Measurements from ENCODE around the gene ZDHHC7.

The ZDHHC7 gene

GRCh38 chr16:85017633-85018032 lies 6.3 kb upstream of the ZDHHC7 start:
- DNase-seq: no peak

- no peak for DNase-seq
Measured at GRCh38 chr16:85017151-85017550, 5.8 kb upstream of the ZDHHC7 start.

GRCh38 chr16:85015481-85016187 lies 4.3 kb upstream of the ZDHHC7 start:
- DNase-seq: no peak

- no peak for DNase-seq
Measured at GRCh38 chr16:85014311-85014710, 3.0 kb upstream of the ZDHHC7 start.

- no peak for DNase-seq
Measured at GRCh38 chr16:85011846-85012284, 530 bp upstream of the ZDHHC7 start.

GRCh38 chr16:85010446-85010930 lies 847 bp downstream of the ZDHHC7 start:
- DNase-seq: no peak

- DNase-seq: no peak
Measured at GRCh38 chr16:85008271-85008670, 3.1 kb downstream of the ZDHHC7 start.

GRCh38 chr16:85007496-85008214 lies 3.7 kb downstream of the ZDHHC7 start:
- DNase-seq: no peak

GRCh38 chr16:85006639-85007038 lies 4.7 kb downstream of the ZDHHC7 start:
- no peak for DNase-seq

GRCh38 chr16:85005285-85006069 lies 5.9 kb downstream of the ZDHHC7 start:
- no peak for DNase-seq

GRCh38 chr16:85004587-85005205 lies 6.6 kb downstream of the ZDHHC7 start:
- no peak for DNase-seq

- no peak for DNase-seq
Measured at GRCh38 chr16:85003725-85004586, 7.4 kb downstream of the ZDHHC7 start.

GRCh38 chr16:85003076-85003475 lies 8.3 kb downstream of the ZDHHC7 start:
- no peak for DNase-seq

- DNase-seq: no peak
Measured at GRCh38 chr16:85002608-85003007, 8.7 kb downstream of the ZDHHC7 start.

- no peak for DNase-seq
Measured at GRCh38 chr16:85002099-85002541, 9.2 kb downstream of the ZDHHC7 start.

GRCh38 chr16:84999857-85000480 lies 11.4 kb downstream of the ZDHHC7 start:
- DNase-seq: no peak

GRCh38 chr16:84999200-84999599 lies 12.1 kb downstream of the ZDHHC7 start:
- DNase-seq: no peak

GRCh38 chr16:84996365-84996764 lies 15.0 kb downstream of the ZDHHC7 start:
- DNase-seq: no peak

- DNase-seq: no peak
Measured at GRCh38 chr16:84995663-84996062, 15.7 kb downstream of the ZDHHC7 start.

GRCh38 chr16:84993926-84994325 lies 17.4 kb downstream of the ZDHHC7 start:
- no peak for DNase-seq

GRCh38 chr16:84992717-84993075 lies 18.6 kb downstream of the ZDHHC7 start:
- DNase-seq: no peak

All from hippocampal formation (tissue), 2 donors.